ENCODE measurements around the gene HNRNPF. TPM values are rescaled to one million over a fixed set of nuclear protein-coding genes. Genes with fewer than 3 reads are reported as not detected.
A peak's percentile ranks its signal among the peaks of the same experiment; 100 is the strongest.

HNRNPF gene
- total and polyA plus RNA-seq, 12 donors: 26.4 to 113 (median 74.3) TPM

- TF ChIP-seq, protein P1, sequence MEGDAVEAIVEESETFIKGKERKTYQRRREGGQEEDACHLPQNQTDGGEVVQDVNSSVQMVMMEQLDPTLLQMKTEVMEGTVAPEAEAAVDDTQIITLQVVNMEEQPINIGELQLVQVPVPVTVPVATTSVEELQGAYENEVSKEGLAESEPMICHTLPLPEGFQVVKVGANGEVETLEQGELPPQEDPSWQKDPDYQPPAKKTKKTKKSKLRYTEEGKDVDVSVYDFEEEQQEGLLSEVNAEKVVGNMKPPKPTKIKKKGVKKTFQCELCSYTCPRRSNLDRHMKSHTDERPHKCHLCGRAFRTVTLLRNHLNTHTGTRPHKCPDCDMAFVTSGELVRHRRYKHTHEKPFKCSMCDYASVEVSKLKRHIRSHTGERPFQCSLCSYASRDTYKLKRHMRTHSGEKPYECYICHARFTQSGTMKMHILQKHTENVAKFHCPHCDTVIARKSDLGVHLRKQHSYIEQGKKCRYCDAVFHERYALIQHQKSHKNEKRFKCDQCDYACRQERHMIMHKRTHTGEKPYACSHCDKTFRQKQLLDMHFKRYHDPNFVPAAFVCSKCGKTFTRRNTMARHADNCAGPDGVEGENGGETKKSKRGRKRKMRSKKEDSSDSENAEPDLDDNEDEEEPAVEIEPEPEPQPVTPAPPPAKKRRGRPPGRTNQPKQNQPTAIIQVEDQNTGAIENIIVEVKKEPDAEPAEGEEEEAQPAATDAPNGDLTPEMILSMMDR (IDR thresholded peaks at IDR 0.05): no peak
- H3K4me1 ChIP-seq: peaks cover 0 to 8% (median 0%) of the 10 kb centered on the region in 9 donors
- H3K9me3 ChIP-seq: no peaks in the 10 kb centered on the region
- WGBS, 2 donors: 93 to 96% methylated on average over 2 of the region's 2 CpGs
- DNase-seq (no peak), ATAC-seq (no peak)
- H3K27me3 ChIP-seq: no peaks in the 10 kb centered on the region
- no peaks in the 10 kb centered on the region for H3K36me3 ChIP-seq
- intact Hi-C loops (cut with DNase I): no loop called here
- H3K27ac ChIP-seq: no peak overlapping the region
- no peak overlapping the region for H3K4me3 ChIP-seq
Measured at GRCh38 chr10:43444897-43445466, 36.0 kb upstream of the HNRNPF start.

GRCh38 chr10:43444323-43444722, 35.3 kb upstream of the HNRNPF start:
- intact Hi-C loops (cut with DNase I): no loop called here
- H3K4me1 ChIP-seq: peaks cover 0 to 8% (median 0%) of the 10 kb centered on the region in 9 donors
- DNase-seq (no peak), ATAC-seq (no peak)
- no peaks in the 10 kb centered on the region for H3K36me3 ChIP-seq
- no peaks in the 10 kb centered on the region for H3K9me3 ChIP-seq
- WGBS, 2 donors: 86 to 94% methylated on average over 7 of the region's 7 CpGs
- H3K27ac ChIP-seq: no peak overlapping the region
- no peaks in the 10 kb centered on the region for H3K27me3 ChIP-seq
- TF ChIP-seq, protein P1 (IDR thresholded peaks at IDR 0.05): no peak
- H3K4me3 ChIP-seq: no peak overlapping the region

GRCh38 chr10:43440463-43441134, 31.6 kb upstream of the HNRNPF start:
- H3K4me1 ChIP-seq: peaks cover 0 to 25% (median 9%) of the 10 kb centered on the region in 9 donors
- WGBS, 2 donors: 88 to 89% methylated on average over 5 of the region's 5 CpGs
- no peak for DNase-seq
- ATAC-seq: no peak
- intact Hi-C loops (cut with DNase I): no loop called here
- H3K27me3 ChIP-seq: no peaks in the 10 kb centered on the region
- no peaks in the 10 kb centered on the region for H3K9me3 ChIP-seq
- TF ChIP-seq, protein P1 (IDR thresholded peaks at IDR 0.05): no peak
- H3K27ac ChIP-seq: peak overlapping the region in 1 of 10 donors; percentile 44
- no peaks in the 10 kb centered on the region for H3K36me3 ChIP-seq
- no peak overlapping the region for H3K4me3 ChIP-seq

- Histone ChIP-seq H3K27me3 (no peaks in the 10 kb centered on the region), H3K27ac (peak overlapping the region; percentile 96 to 100 (median 100)), H3K9me3 (no peaks in the 10 kb centered on the region), H3K36me3 (no peaks in the 10 kb centered on the region), H3K4me3 (peak overlapping the region; percentile 43 to 99 (median 82)), H3K4me1 (peaks cover 0 to 33% (median 10%) of the 10 kb centered on the region in 9 donors)
- intact Hi-C loops (cut with DNase I): loop anchor here in 5 of 10 donors (2.0 to 5.0 kb wide), 4 partner anchors 17 to 41 kb away; partner anchors contain the start of gene HNRNPF (in 1 of the 5)
- DNase-seq: no peak
- TF ChIP-seq, protein P1 (IDR thresholded peaks at IDR 0.05): no peak
- peak in 4 of 8 donors; percentile 2 to 23 (median 16) for ATAC-seq
- 5 to 7% methylated on average over 25 to 30 of the region's 30 CpGs for WGBS, 2 donors
Measured at GRCh38 chr10:43437141-43437870, 28.3 kb upstream of the HNRNPF start.
